Astrocyte (in vitro differentiated cells and primary cell): ENCODE data around the gene SMIM9. TPM values are rescaled to one million over a fixed set of nuclear protein-coding genes. Genes with fewer than 3 reads are reported as not detected.
A peak's percentile ranks its signal among the peaks of the same experiment; 100 is the strongest.

Experiments used
- DNase-seq: peaks from one replicate; pipeline ENCODE4 v3.0.0-alpha.2; 2010; ENCODE audit warnings: low read depth
- FAIRE-seq: peaks from 2 replicates; lab custom pipeline; 2011; peaks lifted over from hg19 to GRCh38; lab: Jason Lieb, UNC
- H2AFZ ChIP-seq: 2 replicates; pipeline ENCODE4 v1.6.0; 2012; ENCODE audit warnings: low read depth, low read length, inconsistent platforms
- H3K27ac ChIP-seq: 2 replicates; pipeline ENCODE4 v1.5.1; 2011; ENCODE audit warnings: low read depth, low read length, inconsistent platforms
- H3K27me3 ChIP-seq: 2 replicates; pipeline ENCODE4 v1.6.0; 2011; ENCODE audit warnings: low read length, inconsistent platforms; ENCODE audit not compliant: insufficient read depth
- H3K36me3 ChIP-seq: 2 replicates; pipeline ENCODE4 v1.5.1; 2011; ENCODE audit warnings: low read length, inconsistent platforms; ENCODE audit not compliant: insufficient read depth
- H3K4me1 ChIP-seq: 2 replicates; pipeline ENCODE4 v1.5.1; 2011; ENCODE audit warnings: low read length, inconsistent platforms; ENCODE audit not compliant: insufficient read depth
- H3K4me2 ChIP-seq: 2 replicates; pipeline ENCODE4 v1.6.0; 2012; ENCODE audit warnings: low read length, inconsistent platforms
- H3K4me3 ChIP-seq: 2 replicates; pipeline ENCODE4 v1.5.1; 2011; ENCODE audit warnings: low read depth, mild to moderate bottlenecking, low read length, inconsistent platforms; ENCODE audit not compliant: insufficient read depth
- H3K79me2 ChIP-seq: 2 replicates; pipeline ENCODE4 v1.6.0; 2012; ENCODE audit warnings: mild to moderate bottlenecking, low read length, inconsistent platforms; ENCODE audit not compliant: insufficient read depth
- H3K9ac ChIP-seq: 2 replicates; pipeline ENCODE4 v1.6.0; 2012; ENCODE audit warnings: mild to moderate bottlenecking, low read length, inconsistent platforms
- H3K9me3 ChIP-seq: 2 replicates; pipeline ENCODE4 v1.5.1; 2012; ENCODE audit warnings: low read depth, mild to moderate bottlenecking, low read length, inconsistent platforms; ENCODE audit not compliant: insufficient read depth
- H4K20me1 ChIP-seq: 2 replicates; pipeline ENCODE4 v1.6.0; 2012; ENCODE audit warnings: low read length, inconsistent platforms; ENCODE audit not compliant: insufficient read depth
- H3K27ac Mint-ChIP-seq: one replicate; pipeline ENCODE4 v1.8.0; 2021; ENCODE audit warnings: mild to moderate bottlenecking, mixed read lengths; ENCODE audit not compliant: unreplicated experiment
- H3K27me3 Mint-ChIP-seq: one replicate; pipeline ENCODE4 v1.8.0; 2021; ENCODE audit warnings: low read depth, mixed read lengths; ENCODE audit not compliant: unreplicated experiment
- H3K36me3 Mint-ChIP-seq: one replicate; pipeline ENCODE4 v1.8.0; 2021; ENCODE audit warnings: low read depth, mixed read lengths; ENCODE audit not compliant: unreplicated experiment
- H3K4me1 Mint-ChIP-seq: one replicate; pipeline ENCODE4 v1.8.0; 2021; ENCODE audit warnings: low read depth, mixed read lengths; ENCODE audit not compliant: unreplicated experiment
- H3K4me3 Mint-ChIP-seq: one replicate; pipeline ENCODE4 v1.8.0; 2021; ENCODE audit warnings: mild to moderate bottlenecking, moderate library complexity, mixed read lengths; ENCODE audit not compliant: unreplicated experiment
- H3K9me3 Mint-ChIP-seq: one replicate; pipeline ENCODE4 v1.8.0; 2021; ENCODE audit warnings: mild to moderate bottlenecking, mixed read lengths; ENCODE audit not compliant: unreplicated experiment
- EZH2 ChIP-seq: IDR thresholded peaks from 2 replicates; pipeline ENCODE4 v1.6.1; 2012; ENCODE audit warnings: mild to moderate bottlenecking, low read length, inconsistent platforms; ENCODE audit not compliant: insufficient read depth
- total RNA-seq: library from RNA; stranded (reverse); gene quantifications from 2 replicates; pipeline ENCODE4 v1.2.1, GENCODE V29; 2021
- TF ChIP-seq, protein P1 (sequence below): IDR thresholded peaks from 2 replicates; pipeline ENCODE4 v1.5.1; 2011; ENCODE audit warnings: low read depth, mild to moderate bottlenecking, inconsistent platforms, low read length, moderate library complexity; ENCODE audit not compliant: insufficient read depth

The SMIM9 gene
- total RNA-seq, 1 donor from 2014 or later = not detected

DNA sequence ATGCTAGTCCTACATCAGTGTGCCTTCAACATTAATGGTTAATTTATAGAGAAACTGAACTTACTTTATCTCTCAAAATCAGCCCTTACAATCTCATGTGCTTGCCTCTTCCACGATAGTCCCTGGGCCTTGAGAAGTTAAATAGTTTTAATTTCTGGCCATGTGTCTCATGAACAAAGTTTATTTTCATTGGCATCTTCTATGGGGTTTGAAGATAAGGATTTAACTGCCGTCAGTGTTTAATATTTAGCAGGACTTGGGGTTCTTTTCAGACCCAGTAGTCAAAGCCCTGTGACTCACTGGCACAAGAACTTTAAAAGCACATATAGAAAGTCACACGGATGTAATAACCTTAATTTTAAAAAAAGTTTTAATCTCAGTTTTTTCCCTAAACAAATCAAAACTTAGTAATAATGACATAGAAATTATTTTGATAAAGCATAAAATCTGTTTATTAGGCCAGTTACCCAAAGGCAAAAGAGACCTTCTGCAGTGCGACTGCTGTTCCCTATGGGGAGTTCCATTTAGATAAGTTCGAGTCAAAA, 19.1 kb downstream of the SMIM9 start:
- FAIRE-seq = peak; percentile 39
- Histone ChIP-seq H3K4me2 (no peak overlapping the region), H4K20me1 (no peaks in the 10 kb centered on the region), H2AFZ (no peak overlapping the region), H3K27me3 (no peaks in the 10 kb centered on the region), H3K4me1 (no peaks in the 10 kb centered on the region), H3K27ac (no peak overlapping the region), H3K9ac (no peak overlapping the region), H3K79me2 (no peaks in the 10 kb centered on the region), H3K4me3 (no peak overlapping the region), H3K9me3 (no peaks in the 10 kb centered on the region), H3K36me3 (no peaks in the 10 kb centered on the region)
- H3K27me3 Mint-ChIP-seq = no peaks in the 10 kb centered on the region
- no peak overlapping the region for H3K27ac Mint-ChIP-seq
- H3K4me1 Mint-ChIP-seq = no peaks in the 10 kb centered on the region
- TF ChIP-seq EZH2 = no peak
- TF ChIP-seq, protein P1, sequence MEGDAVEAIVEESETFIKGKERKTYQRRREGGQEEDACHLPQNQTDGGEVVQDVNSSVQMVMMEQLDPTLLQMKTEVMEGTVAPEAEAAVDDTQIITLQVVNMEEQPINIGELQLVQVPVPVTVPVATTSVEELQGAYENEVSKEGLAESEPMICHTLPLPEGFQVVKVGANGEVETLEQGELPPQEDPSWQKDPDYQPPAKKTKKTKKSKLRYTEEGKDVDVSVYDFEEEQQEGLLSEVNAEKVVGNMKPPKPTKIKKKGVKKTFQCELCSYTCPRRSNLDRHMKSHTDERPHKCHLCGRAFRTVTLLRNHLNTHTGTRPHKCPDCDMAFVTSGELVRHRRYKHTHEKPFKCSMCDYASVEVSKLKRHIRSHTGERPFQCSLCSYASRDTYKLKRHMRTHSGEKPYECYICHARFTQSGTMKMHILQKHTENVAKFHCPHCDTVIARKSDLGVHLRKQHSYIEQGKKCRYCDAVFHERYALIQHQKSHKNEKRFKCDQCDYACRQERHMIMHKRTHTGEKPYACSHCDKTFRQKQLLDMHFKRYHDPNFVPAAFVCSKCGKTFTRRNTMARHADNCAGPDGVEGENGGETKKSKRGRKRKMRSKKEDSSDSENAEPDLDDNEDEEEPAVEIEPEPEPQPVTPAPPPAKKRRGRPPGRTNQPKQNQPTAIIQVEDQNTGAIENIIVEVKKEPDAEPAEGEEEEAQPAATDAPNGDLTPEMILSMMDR = no peak
- no peak overlapping the region for H3K4me3 Mint-ChIP-seq
- no peaks in the 10 kb centered on the region for H3K36me3 Mint-ChIP-seq
- peak; percentile 72 for DNase-seq
- H3K9me3 Mint-ChIP-seq = no peaks in the 10 kb centered on the region

DNA sequence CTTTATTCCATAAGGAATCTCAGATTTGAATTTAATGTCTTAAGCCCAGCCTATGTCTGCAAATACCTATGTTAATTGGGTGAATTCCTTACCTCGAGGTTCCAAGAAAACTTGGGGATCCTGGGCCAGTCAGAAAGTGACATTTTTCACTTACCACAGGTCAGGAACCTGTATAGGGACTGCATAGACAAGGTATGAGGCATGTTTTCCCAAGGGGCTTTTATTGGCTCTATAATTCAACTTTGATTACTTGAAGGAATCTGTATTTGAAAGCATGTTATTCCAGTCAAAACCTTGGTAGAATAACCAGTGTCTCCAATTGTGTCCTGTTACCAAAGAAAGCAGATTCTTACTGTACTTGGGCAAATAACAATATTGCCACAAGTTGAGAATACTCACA, 20.7 kb downstream of the SMIM9 start:
- FAIRE-seq (peak; percentile 88), DNase-seq (no peak)
- Histone ChIP-seq H3K4me1 (no peaks in the 10 kb centered on the region), H3K4me2 (no peak overlapping the region), H3K27me3 (no peaks in the 10 kb centered on the region), H3K9ac (no peak overlapping the region), H3K36me3 (no peaks in the 10 kb centered on the region), H3K9me3 (no peaks in the 10 kb centered on the region), H3K27ac (no peak overlapping the region), H3K4me3 (no peak overlapping the region), H2AFZ (no peak overlapping the region), H3K79me2 (no peaks in the 10 kb centered on the region), H4K20me1 (no peaks in the 10 kb centered on the region)
- H3K27me3 Mint-ChIP-seq = no peaks in the 10 kb centered on the region
- no peaks in the 10 kb centered on the region for H3K4me1 Mint-ChIP-seq
- TF ChIP-seq EZH2 = no peak
- TF ChIP-seq, protein P1 = no peak
- no peaks in the 10 kb centered on the region for H3K9me3 Mint-ChIP-seq
- no peak overlapping the region for H3K27ac Mint-ChIP-seq
- no peaks in the 10 kb centered on the region for H3K36me3 Mint-ChIP-seq
- H3K4me3 Mint-ChIP-seq = no peak overlapping the region

DNA sequence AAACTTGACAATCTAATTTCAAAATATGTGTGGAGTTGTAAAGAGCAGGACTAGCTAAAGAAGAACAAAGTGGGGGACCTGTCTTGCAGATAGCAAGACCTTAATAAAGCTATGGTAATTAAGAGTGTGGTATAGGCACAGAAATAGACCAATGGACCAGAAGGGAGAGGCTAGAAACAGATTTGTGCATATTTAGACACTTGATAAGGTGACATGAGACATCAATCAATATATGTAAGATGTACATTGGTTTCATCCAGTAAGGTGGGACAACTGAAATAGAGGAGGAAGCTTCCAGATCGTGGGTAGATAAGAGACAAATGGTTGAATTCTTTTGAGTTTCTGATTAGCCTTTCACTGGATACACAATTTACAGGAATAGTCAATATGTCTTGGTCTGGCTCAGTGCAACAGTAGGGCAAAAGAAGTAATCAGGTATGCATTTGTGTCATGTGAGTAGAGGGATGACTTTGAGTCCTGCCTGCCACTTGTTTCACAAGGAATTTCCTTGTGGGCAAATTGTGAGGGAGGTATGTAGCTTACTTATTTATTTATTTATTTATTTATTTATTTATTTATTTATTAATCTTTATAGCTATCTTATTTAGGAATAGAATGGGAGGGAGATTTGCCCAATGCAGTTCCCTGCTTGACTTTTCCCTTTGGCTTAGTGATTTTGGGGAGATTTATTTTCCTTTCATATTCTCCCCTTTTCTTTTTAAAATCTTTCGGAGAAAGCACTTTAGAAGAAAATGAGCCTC, 21.9 kb downstream of the SMIM9 start:
- H3K4me3 ChIP-seq = no peak overlapping the region
- H3K27ac ChIP-seq = no peak overlapping the region
- DNase-seq (no peak), FAIRE-seq (peak; percentile 63)
- Mint-ChIP-seq H3K27ac (no peak overlapping the region), H3K27me3 (no peaks in the 10 kb centered on the region), H3K4me1 (no peaks in the 10 kb centered on the region), H3K9me3 (peaks cover 4% of the 10 kb centered on the region), H3K36me3 (no peaks in the 10 kb centered on the region), H3K4me3 (no peak overlapping the region)
- no peaks in the 10 kb centered on the region for H4K20me1 ChIP-seq
- H3K36me3 ChIP-seq = no peaks in the 10 kb centered on the region
- H3K9ac ChIP-seq = no peak overlapping the region
- H3K4me2 ChIP-seq = no peak overlapping the region
- TF ChIP-seq, protein P1 = no peak
- no peak for TF ChIP-seq EZH2
- H3K4me1 ChIP-seq = no peaks in the 10 kb centered on the region
- no peaks in the 10 kb centered on the region for H3K27me3 ChIP-seq
- no peak overlapping the region for H2AFZ ChIP-seq
- H3K79me2 ChIP-seq = no peaks in the 10 kb centered on the region
- no peaks in the 10 kb centered on the region for H3K9me3 ChIP-seq
